GM12801 (cell line): Measurements from ENCODE around the gene TBC1D2B.

Experiments used
- CTCF ChIP-seq: IDR thresholded peaks from one replicate; pipeline ENCODE4 v1.5.1; 2011; ENCODE audit warnings: control low read depth; ENCODE audit not compliant: insufficient read length; ENCODE audit errors: extremely low read depth

TBC1D2B gene

GRCh38 chr15:78102741-78103140 lies 25.2 kb upstream of the TBC1D2B start:
- TF ChIP-seq CTCF, result no peak

DNA sequence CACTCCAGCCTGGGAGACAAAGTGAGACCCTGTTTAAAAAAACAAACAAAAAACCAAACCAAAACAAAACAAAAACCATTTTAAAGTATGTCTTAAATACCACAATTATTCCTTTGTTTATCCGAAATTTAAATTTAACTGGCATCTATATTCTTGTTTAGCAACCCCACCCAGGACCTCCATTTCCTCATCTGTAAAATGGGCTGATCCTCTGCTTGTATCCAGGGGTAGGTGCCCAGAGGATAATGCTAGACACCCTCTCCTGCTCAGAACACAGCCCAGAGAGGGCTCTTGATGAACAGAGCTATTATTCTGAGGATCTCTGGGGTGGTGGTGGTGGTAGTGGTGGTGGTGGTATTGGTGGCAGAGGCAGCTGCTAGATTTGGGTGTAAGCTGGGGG lies 24.7 kb upstream of the TBC1D2B start:
- no peak for TF ChIP-seq CTCF

GRCh38 chr15:78101423-78102105 lies 24.1 kb upstream of the TBC1D2B start:
- no peak for TF ChIP-seq CTCF

- TF ChIP-seq CTCF, result no peak
Observed at GRCh38 chr15:78100886-78101285, 23.4 kb upstream of the TBC1D2B start.

GRCh38 chr15:78098131-78098755 lies 20.7 kb upstream of the TBC1D2B start:
- TF ChIP-seq CTCF, result no peak

DNA sequence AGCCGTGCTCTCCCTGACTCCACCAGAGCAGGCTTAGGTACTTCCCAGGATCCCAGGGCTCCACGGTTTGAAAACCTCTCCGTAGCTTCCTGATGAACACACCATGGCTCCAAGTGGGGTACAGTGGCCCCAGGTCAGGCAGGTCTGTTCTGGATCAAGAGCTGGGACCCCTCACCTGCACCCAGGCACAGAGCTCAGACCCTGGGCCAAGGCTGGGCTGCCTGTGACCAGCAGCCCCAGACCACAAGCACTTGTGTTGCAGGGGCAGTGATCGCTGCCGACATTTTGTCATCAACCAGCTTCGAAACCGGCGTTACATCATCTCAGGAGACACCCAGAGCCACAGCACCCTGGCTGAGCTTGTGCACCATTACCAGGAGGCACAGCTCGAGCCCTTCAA lies 20.2 kb upstream of the TBC1D2B start:
- TF ChIP-seq CTCF, result no peak

DNA sequence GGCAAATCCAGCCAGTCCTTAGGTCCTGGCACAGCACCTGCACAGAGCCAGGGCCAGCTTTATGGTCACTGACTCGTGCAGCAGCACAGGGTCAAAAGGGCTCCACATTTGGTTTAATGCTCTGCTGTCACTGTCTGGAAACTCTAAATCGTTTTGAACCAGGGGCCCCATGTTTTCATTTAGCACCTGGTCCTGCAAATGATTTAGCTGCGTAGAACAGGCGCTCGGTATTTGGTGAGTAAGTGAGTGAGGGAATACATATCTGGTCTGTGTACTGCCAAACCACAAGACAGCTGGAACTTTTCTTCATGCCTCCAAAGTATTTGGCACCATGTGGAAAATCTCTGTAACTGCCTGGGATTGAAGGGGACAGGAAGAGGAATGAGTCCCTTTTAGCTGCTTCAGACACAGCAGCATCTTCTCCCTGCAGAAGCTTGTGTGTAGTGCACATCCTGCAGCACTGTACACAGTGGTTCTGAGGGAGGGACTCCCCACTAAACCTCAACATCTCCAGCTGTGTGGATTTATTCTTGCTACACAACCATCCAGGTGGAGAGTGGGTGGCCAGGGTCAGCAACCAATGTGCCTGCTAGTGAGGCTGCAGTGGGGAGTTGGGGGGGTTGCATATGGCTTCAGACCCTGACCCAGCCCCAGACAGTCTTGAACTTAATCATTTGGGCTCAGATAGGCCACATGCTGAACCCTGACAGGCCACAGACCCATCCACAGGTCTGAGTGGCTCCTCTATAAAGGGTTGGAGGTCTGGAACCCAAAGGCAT lies 15.9 kb upstream of the TBC1D2B start:
- no peak for TF ChIP-seq CTCF
